Brain microvascular endothelial cell (primary cell): ENCODE data around the gene ZMYND11.

Experiments
- DNase-seq: peaks from one replicate; pipeline ENCODE4 v3.0.0-alpha.2; 2020
- H3K27ac ChIP-seq: fragments of 250-450 bp; sonication (Bioruptor Pico); 2 replicates; pipeline ENCODE4 v1.5.1; 2020; ENCODE audit warnings: mild to moderate bottlenecking, moderate library complexity
- H3K27me3 ChIP-seq: fragments of 250-450 bp; sonication (Bioruptor Pico); replicated peaks from 2 replicates; pipeline ENCODE4 v1.5.1; 2020; ENCODE audit warnings: mild to moderate bottlenecking
- H3K36me3 ChIP-seq: fragments of 250-450 bp; sonication (Bioruptor Pico); replicated peaks from 2 replicates; pipeline ENCODE4 v1.5.1; 2020; ENCODE audit warnings: mild to moderate bottlenecking
- H3K4me3 ChIP-seq: 2 replicates; pipeline ENCODE4 v1.5.1; 2011; ENCODE audit warnings: low read depth, mild to moderate bottlenecking, control low read depth, low read length, moderate library complexity
- CTCF ChIP-seq: IDR thresholded peaks from 2 replicates; pipeline ENCODE4 v1.5.1; 2011; ENCODE audit warnings: low read depth, mild to moderate bottlenecking, moderate library complexity, low read length, control low read depth, inconsistent platforms; ENCODE audit errors: missing control alignments
- in situ Hi-C: cut with HindIII; loops from 2 replicates; pipeline ENCODE4 v1.10.0; 2017; ENCODE audit warnings: low sequenced_read_pairs, low pct_ligation_motif_present

The ZMYND11 gene

GRCh38 chr10:191703-192518 is 56.7 kb downstream of the ZMYND11 start:
- in situ Hi-C loops, result no loop called here
- peak; percentile 78 for DNase-seq
- peak overlapping the region; percentile 19 for H3K27ac ChIP-seq
- H3K4me3 ChIP-seq, result no peak overlapping the region
- no peaks in the 10 kb centered on the region for H3K36me3 ChIP-seq
- no peaks in the 10 kb centered on the region for H3K27me3 ChIP-seq
- TF ChIP-seq CTCF, result no peak

- in situ Hi-C loops, result no loop called here
- no peak overlapping the region for H3K27ac ChIP-seq
- no peaks in the 10 kb centered on the region for H3K27me3 ChIP-seq
- H3K36me3 ChIP-seq, result no peaks in the 10 kb centered on the region
- no peak overlapping the region for H3K4me3 ChIP-seq
- DNase-seq, result no peak
- no peak for TF ChIP-seq CTCF
Measured at GRCh38 chr10:194281-194680, 59.0 kb downstream of the ZMYND11 start.

GRCh38 chr10:200405-200804 is 65.2 kb downstream of the ZMYND11 start:
- TF ChIP-seq CTCF, result no peak
- Histone ChIP-seq H3K27me3 (no peaks in the 10 kb centered on the region), H3K36me3 (no peaks in the 10 kb centered on the region), H3K4me3 (no peak overlapping the region), H3K27ac (no peak overlapping the region)
- in situ Hi-C loops, result no loop called here
- DNase-seq, result no peak

GRCh38 chr10:201328-201771 is 66.1 kb downstream of the ZMYND11 start:
- TF ChIP-seq CTCF, result no peak
- no peak for DNase-seq

DNA sequence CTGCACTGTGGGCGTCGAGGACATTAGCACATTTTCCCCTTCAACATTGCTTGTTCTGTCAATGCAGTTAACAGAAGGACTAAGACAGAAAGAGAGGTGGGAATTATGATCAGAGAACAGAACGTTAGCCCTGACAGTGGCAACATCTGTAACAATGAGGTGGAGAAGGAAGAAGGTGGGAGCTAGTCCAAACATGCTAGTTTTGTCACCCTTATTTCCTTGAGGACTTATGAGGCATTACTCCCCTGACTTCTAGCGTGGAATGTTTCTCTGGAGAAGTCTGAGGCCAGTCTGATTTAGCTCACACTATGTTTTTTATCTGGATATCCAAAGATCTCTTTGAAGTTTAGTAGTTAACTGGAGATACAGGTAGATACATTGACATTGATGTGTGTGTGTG is 73.4 kb downstream of the ZMYND11 start:
- DNase-seq, result no peak
- in situ Hi-C loops, result no loop called here
- H3K36me3 ChIP-seq, result peaks cover 3% of the 10 kb centered on the region
- H3K4me3 ChIP-seq, result no peak overlapping the region
- H3K27me3 ChIP-seq, result no peaks in the 10 kb centered on the region
- H3K27ac ChIP-seq, result no peak overlapping the region
- TF ChIP-seq CTCF, result no peak

More at GRCh38 chr10:201328-201771, 66.1 kb downstream of the ZMYND11 start:
- no peak overlapping the region for H3K4me3 ChIP-seq
- peak overlapping the region; percentile 12 for H3K27ac ChIP-seq
- no peaks in the 10 kb centered on the region for H3K36me3 ChIP-seq
- in situ Hi-C loops, result no loop called here
- H3K27me3 ChIP-seq, result no peaks in the 10 kb centered on the region
